AG04450 (cell line): ENCODE data around the gene NRM. TPM values are rescaled to one million over a fixed set of nuclear protein-coding genes. Genes with fewer than 3 reads are reported as not detected.
"Not testable (repeated sequence)": the region's sequence is repeated elsewhere in the genome, so short reads cannot be mapped to it uniquely, and the experiment has no call there.

Experiments used
- CTCF ChIA-PET: fragments of 300-600, 350-600 bp; formaldehyde crosslinking; extraction: SDS; loops from one replicate; lab custom pipeline; 2022; ENCODE audit warnings: antibody characterized with exemption, inconsistent platforms; lab: Charles Lee
- POLR2A ChIA-PET: fragments of 350-600 bp; formaldehyde crosslinking; extraction: SDS; loops from one replicate; lab custom pipeline; 2021; ENCODE audit warnings: antibody characterized with exemption, inconsistent platforms; lab: Yijun Ruan, JAX
- DNase-seq: peaks from one replicate; pipeline ENCODE4 v3.0.0-alpha.2; 2011; ENCODE audit warnings: low read depth, low spot score
- H3K27ac ChIP-seq: one replicate; pipeline ENCODE4 v1.5.1; 2012; ENCODE audit warnings: low read depth, low read length, control low read depth
- H3K27me3 ChIP-seq: one replicate; pipeline ENCODE4 v1.6.0; 2012; ENCODE audit warnings: low read length; ENCODE audit not compliant: control insufficient read depth, insufficient read depth
- H3K4me3 ChIP-seq: 2 replicates; pipeline ENCODE4 v1.5.1; 2011; ENCODE audit warnings: mild to moderate bottlenecking, low read depth, low read length, control low read depth
- H3K9me3 ChIP-seq: 2 replicates; pipeline ENCODE4 v1.5.1; 2012; ENCODE audit warnings: low read length; ENCODE audit not compliant: control insufficient read depth, insufficient read depth
- CTCF ChIP-seq: IDR thresholded peaks from 2 replicates; pipeline ENCODE4 v1.5.1; 2011; ENCODE audit warnings: low read depth, low read length, control low read depth, inconsistent platforms
- polyA plus RNA-seq: library from polyadenylated mRNA; depleted of rRNA; stranded (reverse); fragments of >200 nt; gene quantifications from 2 replicates; pipeline ENCODE4 v1.2.3, GENCODE V29; 2011

The NRM gene
- polyA plus RNA-seq, 1 experiment: 14.6 TPM

- no peak for DNase-seq
- H3K4me3 ChIP-seq: no peak overlapping the region
- TF ChIP-seq CTCF: no peak
- ChIA-PET POLR2A (no interaction called here), CTCF (interaction anchor here (1.0 kb wide), 1 partner anchor 7 kb away, joined by 3 read pairs; the partner anchor contains the start of gene DHX16)
- H3K9me3 ChIP-seq: no peaks in the 10 kb centered on the region; the same call in 1 of the 2 replicates
- H3K27ac ChIP-seq: no peak overlapping the region
- H3K27me3 ChIP-seq: no peaks in the 10 kb centered on the region
Observed at GRCh38 chr6:30664994-30665767, 25.6 kb downstream of the NRM start.

- H3K27me3 ChIP-seq, H3K27ac ChIP-seq, POLR2A ChIA-PET, H3K9me3 ChIP-seq, DNase-seq, CTCF ChIA-PET, H3K4me3 ChIP-seq: not testable (repeated sequence)
Observed at GRCh38 chr6:30657922-30658321, 32.9 kb downstream of the NRM start.

- no peaks in the 10 kb centered on the region for H3K9me3 ChIP-seq
- no peak for DNase-seq
- POLR2A ChIA-PET: no interaction called here
- TF ChIP-seq CTCF: no peak
- H3K27ac ChIP-seq: no peak overlapping the region
- no peaks in the 10 kb centered on the region for H3K27me3 ChIP-seq
- no peak overlapping the region for H3K4me3 ChIP-seq
- CTCF ChIA-PET: no interaction called here
Observed at GRCh38 chr6:30657454-30657853, 33.3 kb downstream of the NRM start.

- ChIA-PET CTCF (interaction anchor here (1.2 kb wide), 1 partner anchor 16 kb away, joined by 4 read pairs; the partner anchor contains the start of gene DHX16), POLR2A (no interaction called here)
- no peak for DNase-seq
- no peaks in the 10 kb centered on the region for H3K27me3 ChIP-seq
- no peaks in the 10 kb centered on the region for H3K9me3 ChIP-seq
- no peak overlapping the region for H3K4me3 ChIP-seq
- peak overlapping the region; percentile 21 for H3K27ac ChIP-seq
- no peak for TF ChIP-seq CTCF
Observed at GRCh38 chr6:30656513-30656912, 34.3 kb downstream of the NRM start.

GRCh38 chr6:30655743-30656094, 35.1 kb downstream of the NRM start:
- H3K4me3 ChIP-seq: no peak overlapping the region
- H3K27ac ChIP-seq: peak overlapping the region; percentile 21
- TF ChIP-seq CTCF: no peak
- no peak for DNase-seq
- no peaks in the 10 kb centered on the region for H3K9me3 ChIP-seq
- ChIA-PET POLR2A (no interaction called here), CTCF (interaction anchor here (1.2 kb wide), 1 partner anchor 17 kb away, joined by 4 read pairs; the partner anchor contains the start of gene DHX16)
- H3K27me3 ChIP-seq: no peaks in the 10 kb centered on the region
